Dedifferentiated amniotic fluid mesenchymal stem cell (primary cell): Measurements from ENCODE around the gene C6orf120.

Source experiments
- DNase-seq: peaks from one replicate; pipeline ENCODE4 v3.0.0-alpha.2; 2016; ENCODE audit errors: extremely low spot score

Gene C6orf120

DNA sequence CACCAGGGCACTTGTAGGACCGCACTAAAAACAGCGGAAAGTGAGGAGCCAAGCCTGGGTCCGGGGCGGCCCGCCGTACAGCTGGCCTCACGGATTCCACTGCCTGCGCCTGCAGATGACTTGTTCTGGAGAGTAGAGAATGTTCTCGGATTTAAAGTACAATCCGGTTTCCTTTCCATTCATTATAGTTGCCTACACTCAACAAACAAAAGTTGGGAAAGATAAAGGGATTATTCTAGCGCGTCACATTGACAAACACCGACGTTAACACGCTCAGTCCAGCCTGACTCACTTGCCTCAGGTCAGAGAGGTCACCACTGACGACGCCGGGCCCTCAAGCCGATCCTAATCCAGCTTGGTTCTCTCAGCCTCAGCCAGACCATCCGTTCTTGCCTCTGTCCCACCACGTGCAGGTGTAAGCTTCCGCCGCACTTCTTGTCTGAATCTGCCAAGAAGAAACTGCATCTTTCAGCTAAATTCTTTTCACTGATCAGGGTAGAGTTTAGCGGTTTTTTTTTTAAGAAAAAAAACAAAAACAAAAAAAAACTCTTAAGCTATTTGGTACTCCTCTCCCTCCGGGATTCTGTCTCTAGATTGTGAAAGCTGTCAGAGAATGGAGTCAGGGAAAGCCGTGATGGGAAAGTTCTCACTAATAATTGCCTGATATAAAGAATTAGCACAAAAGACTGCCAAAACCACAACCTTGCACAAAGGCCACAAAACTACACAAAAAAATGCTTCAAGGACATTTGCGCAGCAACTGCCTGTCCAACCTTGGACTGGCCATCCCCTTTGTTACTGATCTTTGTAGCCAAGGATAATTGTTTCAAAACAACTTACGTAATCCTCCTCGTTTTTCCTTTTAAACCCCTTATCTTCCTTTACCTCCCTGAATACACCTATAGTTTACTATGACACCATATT lies 23.5 kb downstream of the C6orf120 start:
- no peak for DNase-seq

DNA sequence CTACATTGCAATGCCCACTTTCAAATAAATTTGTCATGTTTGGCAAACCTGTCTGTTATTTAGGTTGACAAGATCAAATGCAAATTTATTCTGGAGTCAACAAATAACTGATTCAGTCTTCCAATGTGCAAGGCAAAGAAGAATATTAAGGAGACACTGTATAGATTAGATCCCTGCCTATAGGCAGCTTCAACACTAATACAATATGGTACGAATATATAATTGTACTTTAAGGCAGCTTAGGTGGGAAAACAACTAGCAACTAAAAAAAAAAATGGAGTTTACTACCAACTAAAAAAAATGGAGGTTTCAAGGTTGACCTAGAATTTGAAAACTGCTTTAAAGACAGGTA lies 24.1 kb downstream of the C6orf120 start:
- no peak for DNase-seq

DNA sequence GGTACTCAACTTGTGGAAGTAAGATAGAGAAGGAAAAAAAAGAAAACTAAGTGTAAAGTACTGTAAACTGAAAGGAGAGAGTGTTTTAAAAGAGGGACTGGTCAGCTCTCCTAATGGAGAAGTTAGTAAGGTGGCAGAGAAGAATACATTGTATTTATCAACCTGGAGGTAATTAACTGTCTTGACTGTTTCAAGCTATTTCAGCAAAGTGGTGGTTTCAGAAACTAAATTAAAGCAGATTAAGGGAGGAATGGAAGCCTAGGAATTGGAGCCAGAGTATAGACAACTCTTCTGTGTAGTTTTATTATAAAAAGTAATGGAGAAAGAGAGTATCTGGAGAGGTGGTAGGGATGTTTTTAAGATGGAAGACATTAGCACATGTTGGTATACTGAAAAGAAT lies 25.0 kb downstream of the C6orf120 start:
- no peak for DNase-seq

DNA sequence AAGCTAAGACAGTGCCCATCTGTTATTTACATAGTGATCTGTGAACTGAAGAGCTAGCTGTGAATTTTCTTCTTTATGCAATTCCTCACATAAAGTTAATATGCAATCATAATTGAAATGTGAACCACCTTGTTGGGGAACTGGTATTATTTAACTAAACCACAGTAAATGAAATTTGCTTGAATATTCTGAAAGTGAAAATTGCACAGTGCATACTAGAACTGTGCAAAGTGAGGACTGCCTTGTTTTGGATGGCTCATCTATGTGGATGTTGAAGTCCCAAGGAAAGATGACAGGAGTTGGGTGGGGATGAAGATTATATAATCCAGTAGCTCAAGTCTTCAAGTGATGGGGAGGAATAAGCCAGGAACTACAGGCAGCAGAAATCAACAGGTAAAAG lies 28.0 kb downstream of the C6orf120 start:
- no peak for DNase-seq

DNA sequence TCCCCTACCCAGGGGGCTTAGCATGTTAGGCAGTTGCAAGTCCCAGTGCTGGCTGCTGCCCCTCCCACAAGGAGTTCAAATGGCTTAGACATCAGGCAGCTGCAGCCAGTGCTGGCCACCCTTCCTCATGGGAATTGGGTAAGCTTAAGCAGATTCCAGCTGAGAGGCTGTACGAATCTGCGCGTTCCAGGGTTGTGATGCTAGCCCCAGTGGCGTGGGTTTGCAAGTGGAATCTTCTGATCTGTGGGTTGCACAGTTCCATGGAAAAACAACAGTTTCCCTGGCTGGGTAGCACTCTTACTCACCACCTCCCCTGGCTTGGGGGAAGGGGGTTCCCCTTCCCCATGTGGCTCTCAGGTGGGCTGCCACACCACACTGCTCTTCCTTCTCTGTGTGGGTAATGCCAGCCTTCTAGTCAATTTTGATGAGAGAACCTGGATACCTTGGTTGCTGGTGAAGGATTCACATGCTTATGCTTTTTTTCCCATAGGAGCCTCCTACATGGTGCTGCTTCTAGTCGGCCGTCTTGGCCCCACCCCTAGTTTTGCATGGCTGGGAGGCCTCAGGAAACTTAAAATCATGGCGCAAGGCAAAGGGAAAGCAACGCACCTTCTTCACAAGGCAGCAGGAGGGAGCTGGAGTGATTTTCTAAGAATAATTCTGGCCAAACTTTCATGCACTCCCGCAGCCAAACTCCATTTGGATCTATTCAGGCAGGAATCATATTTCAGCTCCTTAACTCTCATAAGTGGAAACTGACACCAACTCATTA lies 36.5 kb downstream of the C6orf120 start:
- DNase-seq: peak; percentile 15

DNA sequence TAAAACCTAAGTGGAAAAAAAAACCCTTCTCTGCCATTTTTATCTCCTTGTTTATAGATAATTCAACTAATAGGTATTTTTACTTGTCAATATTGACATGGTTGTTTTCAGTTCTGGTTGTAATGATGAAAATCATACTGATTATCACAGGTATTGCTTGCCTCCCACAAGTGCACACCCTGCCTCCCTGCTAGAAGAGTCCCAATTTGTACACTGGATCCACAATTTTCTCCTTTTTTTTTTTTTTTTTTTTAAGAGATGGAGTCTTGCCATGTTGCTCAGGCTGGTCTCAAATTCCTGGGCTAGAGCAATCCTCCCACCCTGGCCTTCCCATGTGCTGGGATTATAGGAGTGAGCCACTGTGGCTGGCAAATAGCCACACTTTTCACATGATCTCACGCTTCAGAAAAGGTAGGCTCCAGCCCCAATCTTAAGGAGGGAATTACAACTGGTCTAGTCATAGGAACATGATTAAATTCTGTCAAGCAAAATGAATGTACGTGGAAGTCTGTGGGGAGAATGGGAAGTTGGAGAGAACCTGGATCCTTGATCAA lies 37.1 kb downstream of the C6orf120 start:
- no peak for DNase-seq

DNA sequence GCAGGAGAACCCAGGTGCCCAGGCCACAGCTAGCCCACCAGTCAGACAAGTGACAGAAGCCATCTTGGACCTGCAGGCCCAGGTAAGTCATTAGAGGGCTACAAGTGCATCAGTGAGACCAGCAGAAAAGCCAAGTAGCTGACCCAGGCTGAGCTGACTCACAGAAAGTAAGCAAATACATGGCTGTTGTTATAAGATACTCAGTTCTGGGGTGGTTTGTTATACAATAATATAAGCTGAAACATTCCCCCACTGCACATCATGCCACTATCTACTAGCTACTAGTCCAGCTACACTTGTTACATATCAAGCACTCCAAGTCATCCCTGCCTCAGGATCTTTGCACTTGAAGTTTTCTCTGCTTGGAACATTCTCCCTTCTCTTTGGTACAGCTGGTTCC lies 39.4 kb downstream of the C6orf120 start:
- no peak for DNase-seq

DNA sequence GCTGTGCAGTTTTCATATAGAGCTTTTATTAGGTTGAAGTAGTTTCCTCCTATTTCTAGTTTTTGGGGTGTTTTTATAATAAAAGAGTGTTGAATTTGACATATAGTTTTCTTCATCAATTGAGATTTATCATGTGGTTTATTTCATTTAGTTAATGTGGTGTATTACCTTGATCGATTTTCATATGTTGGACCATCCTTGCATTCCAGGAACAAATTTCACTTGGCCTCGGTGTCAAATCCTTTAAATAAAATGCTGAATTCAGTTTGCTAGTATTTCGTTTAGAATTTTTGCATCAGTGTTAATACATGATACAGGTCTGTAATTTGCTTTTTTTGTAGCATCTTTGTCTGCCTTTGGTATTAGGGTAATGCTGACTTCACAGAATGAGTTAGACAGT lies 43.5 kb downstream of the C6orf120 start:
- DNase-seq: no peak

GRCh38 chr6:169746556-169746955 lies 44.6 kb downstream of the C6orf120 start:
- no peak for DNase-seq

- peak; percentile 90 for DNase-seq
Measured at GRCh38 chr6:169751242-169752073, 49.5 kb downstream of the C6orf120 start, which contains the start of the genes DYNLT2 and ERMARD. Gene DYNLT2 (minus strand): TSS chr6:169751572. CDS start chr6:169751458, 114 bp downstream. Gene ERMARD (plus strand): TSS chr6:169751622. CDS start chr6:169751658, 36 bp downstream.

- no peak for DNase-seq
Measured at GRCh38 chr6:169752074-169752623, 50.2 kb downstream of the C6orf120 start.
